Activated CD8-positive, alpha-beta T cell treated with anti-CD3 and anti-CD28 coated beads for 36 hours (primary cell): ENCODE results near the gene OTOGL. TPM values are rescaled to one million over a fixed set of nuclear protein-coding genes. Genes with fewer than 3 reads are reported as not detected.
"Not testable (repeated sequence)": the region's sequence is repeated elsewhere in the genome, so short reads cannot be mapped to it uniquely, and the experiment has no call there.

Source experiments
- ATAC-seq: fragments of 200-7000 bp; cut with Tn5 transposase; one replicate; pipeline ENCODE4 v1.10.0; 2021; ENCODE audit warnings: mild to moderate bottlenecking, moderate library complexity
- CTCF ChIA-PET: fragments of 350-600 bp; sonication (Branson Sonifier 250); formaldehyde crosslinking; loops from one replicate; lab custom pipeline; 2021; ENCODE audit warnings: antibody characterized with exemption; lab: Charles Lee
- POLR2A ChIA-PET: fragments of 350-600 bp; sonication (Branson Sonifier 250); formaldehyde crosslinking; loops from one replicate; lab custom pipeline; 2021; ENCODE audit warnings: antibody characterized with exemption; lab: Charles Lee
- DNase-seq: peaks from one replicate; pipeline ENCODE4 v3.0.0-alpha.2; 2020
- H3K27ac Mint-ChIP-seq: one replicate; pipeline ENCODE4 v1.8.0; 2021; ENCODE audit warnings: mild to moderate bottlenecking, mixed read lengths
- H3K27me3 Mint-ChIP-seq: one replicate; pipeline ENCODE4 v1.8.0; 2021; ENCODE audit warnings: mixed read lengths
- H3K36me3 Mint-ChIP-seq: one replicate; pipeline ENCODE4 v1.8.0; 2021; ENCODE audit warnings: low read depth, mixed read lengths
- H3K4me1 Mint-ChIP-seq: one replicate; pipeline ENCODE4 v1.8.0; 2021; ENCODE audit warnings: low read depth, mixed read lengths
- H3K4me3 Mint-ChIP-seq: one replicate; pipeline ENCODE4 v1.8.0; 2021; ENCODE audit warnings: mild to moderate bottlenecking, moderate library complexity, mixed read lengths
- H3K9me3 Mint-ChIP-seq: one replicate; pipeline ENCODE4 v1.8.0; 2021; ENCODE audit warnings: mixed read lengths
- intact Hi-C: fragments of 100-400 bp; cut with micrococcal nuclease; formaldehyde crosslinking; loops from one replicate; pipeline ENCODE4 v1.10.0; 2022
- total RNA-seq, 2 experiments: library from RNA; stranded (reverse); gene quantifications; one replicate each; pipeline ENCODE4 v1.2.3, GENCODE V29; 2021
- TF ChIP-seq, protein P1 (sequence below): fragments of 200-600 bp; IDR thresholded peaks from one replicate; pipeline ENCODE4 v1.8.0; 2022; ENCODE audit warnings: antibody characterized with exemption, mild to moderate bottlenecking

Gene OTOGL
- total RNA-seq, 2 experiments from 2014 or later = not detected

GRCh38 chr12:80068173-80068572 lies 31.2 kb upstream of the OTOGL start:
- DNase-seq = no peak
- TF ChIP-seq, protein P1, sequence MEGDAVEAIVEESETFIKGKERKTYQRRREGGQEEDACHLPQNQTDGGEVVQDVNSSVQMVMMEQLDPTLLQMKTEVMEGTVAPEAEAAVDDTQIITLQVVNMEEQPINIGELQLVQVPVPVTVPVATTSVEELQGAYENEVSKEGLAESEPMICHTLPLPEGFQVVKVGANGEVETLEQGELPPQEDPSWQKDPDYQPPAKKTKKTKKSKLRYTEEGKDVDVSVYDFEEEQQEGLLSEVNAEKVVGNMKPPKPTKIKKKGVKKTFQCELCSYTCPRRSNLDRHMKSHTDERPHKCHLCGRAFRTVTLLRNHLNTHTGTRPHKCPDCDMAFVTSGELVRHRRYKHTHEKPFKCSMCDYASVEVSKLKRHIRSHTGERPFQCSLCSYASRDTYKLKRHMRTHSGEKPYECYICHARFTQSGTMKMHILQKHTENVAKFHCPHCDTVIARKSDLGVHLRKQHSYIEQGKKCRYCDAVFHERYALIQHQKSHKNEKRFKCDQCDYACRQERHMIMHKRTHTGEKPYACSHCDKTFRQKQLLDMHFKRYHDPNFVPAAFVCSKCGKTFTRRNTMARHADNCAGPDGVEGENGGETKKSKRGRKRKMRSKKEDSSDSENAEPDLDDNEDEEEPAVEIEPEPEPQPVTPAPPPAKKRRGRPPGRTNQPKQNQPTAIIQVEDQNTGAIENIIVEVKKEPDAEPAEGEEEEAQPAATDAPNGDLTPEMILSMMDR = no peak
- Mint-ChIP-seq H3K27ac (no peak overlapping the region), H3K4me1 (no peaks in the 10 kb centered on the region), H3K4me3 (no peak overlapping the region), H3K27me3 (no peaks in the 10 kb centered on the region), H3K36me3 (no peaks in the 10 kb centered on the region), H3K9me3 (no peaks in the 10 kb centered on the region)
- intact Hi-C loops = no loop called here
- ChIA-PET CTCF (no interaction called here), POLR2A (no interaction called here)
- ATAC-seq = no peak

DNA sequence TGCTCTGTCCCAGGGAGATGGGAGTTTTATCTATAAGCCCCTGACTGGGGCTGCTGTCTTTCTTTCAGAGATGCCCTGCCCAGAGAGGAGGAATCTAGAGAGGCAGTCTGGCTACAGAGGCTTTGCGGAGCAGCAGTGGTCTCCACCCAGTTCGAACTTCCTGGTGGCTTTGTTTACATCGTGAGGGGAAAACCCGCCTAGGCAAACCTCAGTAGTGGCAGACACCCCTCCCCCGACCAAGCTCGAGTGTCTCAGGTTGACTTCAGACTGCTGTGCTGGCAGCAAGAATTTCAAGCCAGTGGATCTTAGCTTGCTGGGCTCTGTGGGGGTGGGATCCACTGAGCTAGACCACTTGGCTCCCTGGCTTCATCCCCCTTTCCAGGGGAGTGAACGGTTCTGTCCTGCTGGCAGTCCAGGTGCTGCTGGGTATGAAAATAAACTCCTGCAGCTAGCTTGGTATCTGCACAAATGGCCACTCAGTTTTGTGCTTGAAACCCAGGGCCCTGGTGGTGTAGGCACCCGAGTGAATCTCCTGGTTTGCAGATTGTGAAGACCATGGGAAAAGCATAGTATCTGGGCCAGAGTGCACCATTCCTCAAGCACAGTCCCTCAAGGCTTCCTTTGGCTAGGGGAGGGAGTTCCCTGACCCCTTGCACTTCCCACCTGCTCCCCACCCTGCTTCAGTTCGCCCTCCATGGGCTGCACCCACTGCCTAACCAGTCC lies 15.3 kb upstream of the OTOGL start:
- DNase-seq = peak; percentile 72
- intact Hi-C loops, H3K4me3 Mint-ChIP-seq, H3K27ac Mint-ChIP-seq, H3K27me3 Mint-ChIP-seq, POLR2A ChIA-PET: not testable (repeated sequence)
- Mint-ChIP-seq H3K36me3 (peaks cover 22% of the 10 kb centered on the region), H3K9me3 (peaks cover 22% of the 10 kb centered on the region), H3K4me1 (peaks cover 13% of the 10 kb centered on the region)
- peak; percentile 88 for ATAC-seq
- CTCF ChIA-PET = interaction anchor here (1.1 kb wide), 1 partner anchor 12 kb away, joined by 3 read pairs; no protein-coding TSS in a partner anchor

DNA sequence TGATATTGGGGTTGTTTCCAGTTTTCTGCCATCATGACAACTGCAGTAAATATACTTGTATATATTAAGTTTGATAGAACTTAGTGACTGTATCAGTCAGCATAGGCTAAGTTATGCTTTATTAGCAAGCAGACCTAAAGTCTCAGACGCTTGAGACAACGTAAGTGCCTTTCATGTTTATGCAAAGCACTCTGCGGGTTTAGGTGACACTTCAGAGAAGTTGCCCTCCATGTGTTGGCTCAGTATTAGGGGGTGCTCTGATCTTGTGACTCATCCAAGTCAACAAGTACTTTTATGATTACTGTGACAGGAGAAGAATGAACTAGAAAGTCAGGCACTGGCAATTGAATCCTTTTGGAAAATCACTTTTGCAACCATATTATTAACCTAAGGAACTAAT lies 13.3 kb upstream of the OTOGL start:
- Mint-ChIP-seq H3K36me3 (peaks cover 15% of the 10 kb centered on the region), H3K4me1 (peaks cover 13% of the 10 kb centered on the region), H3K4me3 (no peak overlapping the region), H3K9me3 (peaks cover 15% of the 10 kb centered on the region), H3K27ac (no peak overlapping the region), H3K27me3 (no peaks in the 10 kb centered on the region)
- ChIA-PET POLR2A (no interaction called here), CTCF (no interaction called here)
- intact Hi-C loops = no loop called here
- TF ChIP-seq, protein P1 = no peak
- DNase-seq (no peak), ATAC-seq (no peak)

DNA sequence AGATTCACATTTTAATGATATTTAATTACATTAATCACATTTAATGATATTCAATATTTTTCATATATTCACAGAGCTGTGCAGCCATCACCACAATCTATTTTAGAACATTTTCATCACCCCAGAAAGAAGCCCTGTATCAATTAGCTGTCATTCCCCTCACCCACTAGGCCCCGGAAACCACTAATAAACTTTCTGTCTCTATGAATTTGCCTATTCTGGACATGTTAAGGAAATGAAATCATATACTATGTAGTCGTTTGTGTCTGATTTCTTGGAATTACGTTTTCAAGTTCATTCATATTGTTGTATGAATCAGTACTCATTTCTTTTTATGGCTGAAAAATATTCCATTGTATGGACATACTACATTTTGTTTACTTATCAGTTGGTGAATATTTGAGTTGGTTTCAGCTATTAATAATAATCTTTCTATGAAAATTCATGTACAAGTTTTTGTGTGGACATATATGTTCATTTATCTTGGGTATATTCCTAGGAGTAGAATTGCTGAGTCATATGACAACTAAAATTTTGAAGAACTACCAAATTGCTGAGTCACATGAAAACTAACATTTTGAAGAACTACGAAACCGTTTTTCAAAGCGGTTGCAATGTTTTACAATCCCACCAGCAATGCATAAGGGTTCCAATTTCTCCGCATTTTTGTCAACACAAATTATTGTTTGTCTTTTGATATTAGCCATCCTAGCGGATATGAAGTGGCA lies 11.7 kb upstream of the OTOGL start:
- peaks cover 7% of the 10 kb centered on the region for H3K36me3 Mint-ChIP-seq
- peaks cover 13% of the 10 kb centered on the region for H3K4me1 Mint-ChIP-seq
- ChIA-PET CTCF (no interaction called here), POLR2A (no interaction called here)
- peaks cover 4% of the 10 kb centered on the region for H3K9me3 Mint-ChIP-seq
- ATAC-seq (no peak), DNase-seq (no peak)
- TF ChIP-seq, protein P1 = no peak
- intact Hi-C loops = no loop called here
- no peaks in the 10 kb centered on the region for H3K27me3 Mint-ChIP-seq
- no peak overlapping the region for H3K4me3 Mint-ChIP-seq
- H3K27ac Mint-ChIP-seq = no peak overlapping the region

DNA sequence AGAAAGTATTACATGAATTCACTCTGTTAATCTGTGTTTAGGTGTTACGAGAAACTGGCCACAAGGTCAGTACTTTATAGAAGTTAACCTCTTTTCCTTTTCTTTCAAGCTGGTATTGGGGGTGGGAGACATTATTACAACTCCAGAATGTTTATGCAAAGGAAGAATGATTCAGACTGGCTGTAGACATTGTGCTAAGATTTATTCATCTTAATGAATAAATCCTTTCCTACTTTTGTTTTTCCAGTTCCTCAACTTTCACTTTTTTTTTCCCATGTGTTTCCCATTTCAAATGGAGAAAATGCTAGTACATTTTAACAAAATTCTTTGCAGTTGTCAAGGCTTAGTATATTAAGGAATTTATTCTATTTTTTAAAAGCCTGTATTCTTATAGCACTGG lies 1.3 kb downstream of the OTOGL start:
- no peak for DNase-seq
- Mint-ChIP-seq H3K4me1 (no peaks in the 10 kb centered on the region), H3K9me3 (no peaks in the 10 kb centered on the region), H3K36me3 (no peaks in the 10 kb centered on the region), H3K27ac (no peak overlapping the region), H3K4me3 (no peak overlapping the region), H3K27me3 (peaks cover 1% of the 10 kb centered on the region)
- CTCF ChIA-PET = no interaction called here
- intact Hi-C loops = no loop called here
- POLR2A ChIA-PET = no interaction called here
- TF ChIP-seq, protein P1 = no peak
- no peak for ATAC-seq
